MM.1S (cell line): ENCODE data around the gene SASS6.

Experiments used
- DNase-seq: peaks from one replicate; pipeline ENCODE4 v3.0.0-alpha.2; 2015
- H2AFZ ChIP-seq: fragments of 300-600 bp; sonication (generic); 2 replicates; pipeline ENCODE4 v1.6.0; 2016; ENCODE audit warnings: antibody characterized with exemption, low read length
- H3F3A ChIP-seq: fragments of 300-600 bp; sonication (generic); 2 replicates; pipeline ENCODE4 v1.6.1; 2016; ENCODE audit warnings: mild to moderate bottlenecking, antibody characterized with exemption, low read length, moderate library complexity, mixed read lengths; ENCODE audit not compliant: insufficient read depth
- H3K27ac ChIP-seq: fragments of 300-600 bp; sonication (generic); 2 replicates; pipeline ENCODE4 v1.5.1; 2016; ENCODE audit warnings: mild to moderate bottlenecking, low read length
- H3K27me3 ChIP-seq: fragments of 300-600 bp; sonication (generic); replicated peaks from 2 replicates; pipeline ENCODE4 v1.6.0; 2016; ENCODE audit warnings: low read length; ENCODE audit not compliant: insufficient read depth
- H3K36me3 ChIP-seq: fragments of 300-600 bp; sonication (generic); replicated peaks from 2 replicates; pipeline ENCODE4 v1.6.1; 2016; ENCODE audit warnings: mild to moderate bottlenecking, low read length, mixed read lengths; ENCODE audit not compliant: insufficient read depth
- H3K4me1 ChIP-seq: fragments of 300-600 bp; sonication (generic); 2 replicates; pipeline ENCODE4 v1.6.1; 2016; ENCODE audit warnings: low read length, mixed read lengths
- H3K4me2 ChIP-seq: fragments of 300-600 bp; sonication (generic); 2 replicates; pipeline ENCODE4 v1.6.0; 2016; ENCODE audit warnings: low read depth, low read length
- H3K4me3 ChIP-seq: fragments of 300-600 bp; sonication (generic); 2 replicates; pipeline ENCODE4 v1.5.1; 2016; ENCODE audit warnings: low read length, mixed read lengths
- H3K79me2 ChIP-seq: fragments of 300-600 bp; sonication (generic); 2 replicates; pipeline ENCODE4 v1.6.1; 2016; ENCODE audit warnings: mixed run types, low read length, mixed read lengths
- H3K9ac ChIP-seq: fragments of 300-600 bp; sonication (generic); 2 replicates; pipeline ENCODE4 v1.6.1; 2016; ENCODE audit warnings: low read length, mixed read lengths
- H3K9me2 ChIP-seq: fragments of 300-600 bp; sonication (generic); replicated peaks from 2 replicates; pipeline ENCODE4 v1.6.1; 2016; ENCODE audit warnings: mild to moderate bottlenecking, low read length, mixed read lengths; ENCODE audit not compliant: insufficient read depth
- H3K9me3 ChIP-seq: fragments of 300-600 bp; sonication (generic); replicated peaks from 2 replicates; pipeline ENCODE4 v1.6.1; 2016; ENCODE audit warnings: mild to moderate bottlenecking, low read length, mixed read lengths; ENCODE audit not compliant: insufficient read depth
- H4K20me1 ChIP-seq: fragments of 300-600 bp; sonication (generic); 2 replicates; pipeline ENCODE4 v1.6.1; 2016; ENCODE audit warnings: mild to moderate bottlenecking, low read length, moderate library complexity, mixed read lengths; ENCODE audit not compliant: insufficient read depth
- CTCF ChIP-seq: fragments of 300-600 bp; sonication (generic); IDR thresholded peaks from 2 replicates; pipeline ENCODE4 v1.5.1; 2016; ENCODE audit warnings: antibody characterized with exemption, low read length, mixed read lengths
- EZH2 ChIP-seq: fragments of 300-600 bp; sonication (generic); optimal IDR thresholded peaks from 2 replicates; pipeline ENCODE3; 2017; ENCODE audit warnings: low read depth, mild to moderate bottlenecking, antibody characterized with exemption, low read length, mixed read lengths
- EZH2phosphoT487 ChIP-seq: fragments of 300-600 bp; sonication (generic); IDR thresholded peaks from 2 replicates; pipeline ENCODE4 v1.6.1; 2018; ENCODE audit warnings: antibody characterized with exemption, low read length

Gene SASS6

GRCh38 chr1:100045206-100045605, 87.5 kb downstream of the SASS6 start:
- peaks cover 100% of the 10 kb centered on the region for H3K79me2 ChIP-seq
- no peaks in the 10 kb centered on the region for H3K36me3 ChIP-seq
- H3K4me3 ChIP-seq, result no peak overlapping the region
- TF ChIP-seq EZH2phosphoT487, result no peak
- TF ChIP-seq EZH2, result no peak
- no peak for TF ChIP-seq CTCF
- no peak overlapping the region for H3K27ac ChIP-seq
- no peaks in the 10 kb centered on the region for H3F3A ChIP-seq
- no peaks in the 10 kb centered on the region for H3K27me3 ChIP-seq
- no peaks in the 10 kb centered on the region for H4K20me1 ChIP-seq
- no peaks in the 10 kb centered on the region for H3K9me2 ChIP-seq
- H3K4me2 ChIP-seq, result no peak overlapping the region
- DNase-seq, result no peak
- no peaks in the 10 kb centered on the region for H3K9me3 ChIP-seq
- H3K4me1 ChIP-seq, result no peaks in the 10 kb centered on the region
- H2AFZ ChIP-seq, result no peak overlapping the region
- H3K9ac ChIP-seq, result no peak overlapping the region

- DNase-seq, result no peak
- H3K9me3 ChIP-seq, result no peaks in the 10 kb centered on the region
- peaks cover 9% of the 10 kb centered on the region for H3F3A ChIP-seq
- TF ChIP-seq EZH2, result no peak
- no peak for TF ChIP-seq EZH2phosphoT487
- TF ChIP-seq CTCF, result no peak
- peak overlapping the region; percentile 76 for H3K4me3 ChIP-seq
- peak overlapping the region; percentile 87; the same call in 1 of the 2 replicates for H3K27ac ChIP-seq
- H3K27me3 ChIP-seq, result no peaks in the 10 kb centered on the region
- H3K4me2 ChIP-seq, result peak overlapping the region; percentile 67
- no peak overlapping the region for H2AFZ ChIP-seq
- H3K9me2 ChIP-seq, result no peaks in the 10 kb centered on the region
- no peaks in the 10 kb centered on the region for H3K36me3 ChIP-seq
- H3K4me1 ChIP-seq, result no peaks in the 10 kb centered on the region
- H3K79me2 ChIP-seq, result peaks cover 76% of the 10 kb centered on the region
- peak overlapping the region; percentile 94; the same call in 1 of the 2 replicates for H3K9ac ChIP-seq
- H4K20me1 ChIP-seq, result no peaks in the 10 kb centered on the region
These were observed 93.1 kb downstream of the SASS6 start for GRCh38 chr1:100039591-100039990.

- Histone ChIP-seq H3K27ac (peak overlapping the region; percentile 87), H3K27me3 (no peaks in the 10 kb centered on the region), H3K4me2 (peak overlapping the region; percentile 67), H2AFZ (no peak overlapping the region), H3K9me3 (no peaks in the 10 kb centered on the region), H3K79me2 (peaks cover 68% of the 10 kb centered on the region), H3K4me3 (peak overlapping the region; percentile 76), H3K4me1 (no peaks in the 10 kb centered on the region), H4K20me1 (no peaks in the 10 kb centered on the region), H3K9me2 (no peaks in the 10 kb centered on the region), H3K9ac (peak overlapping the region; percentile 94), H3K36me3 (no peaks in the 10 kb centered on the region), H3F3A (peaks cover 9% of the 10 kb centered on the region)
- TF ChIP-seq EZH2phosphoT487 (no peak), EZH2 (no peak), CTCF (no peak)
- DNase-seq, result peak; percentile 55
These were observed 94.0 kb downstream of the SASS6 start for GRCh38 chr1:100038660-100039287.
